GM12878 (cell line): Measurements from ENCODE around the gene DES. TPM values are rescaled to one million over a fixed set of nuclear protein-coding genes. Genes with fewer than 3 reads are reported as not detected.

Experiments
- ATAC-seq: fragments of 200-7000 bp; cut with Tn5 transposase; 3 replicates; pipeline ENCODE4 v1.9.1; 2020; ENCODE audit warnings: mild to moderate bottlenecking, moderate library complexity
- BruUV-seq: library from RNA; stranded (reverse); fragments of 400-500 nt; replicated peaks from 2 replicates; lab custom pipeline; 2021; lab: Mats Ljungman, UMichigan
- CTCF ChIA-PET: fragments of 300-600 bp; sonication (Branson Sonifier 250); formaldehyde crosslinking; extraction: SDS; loops from one replicate; lab custom pipeline; 2021; ENCODE audit warnings: inconsistent platforms; lab: Yijun Ruan, JAX
- POLR2A ChIA-PET: fragments of 350-600 bp; formaldehyde crosslinking; extraction: SDS; loops from one replicate; lab custom pipeline; 2021; ENCODE audit warnings: inconsistent platforms; lab: Charles Lee
- RAD21 ChIA-PET: fragments of 300-600 bp; sonication (Branson Sonifier 250); formaldehyde crosslinking; loops from one replicate; lab custom pipeline; 2023; ENCODE audit warnings: antibody characterized with exemption; ENCODE audit not compliant: unreplicated experiment; lab: Charles Lee
- SMC1A ChIA-PET: fragments of 300-600 bp; sonication (Branson Sonifier 250); formaldehyde crosslinking; loops from one replicate; lab custom pipeline; 2023; ENCODE audit not compliant: unreplicated experiment, uncharacterized antibody; lab: Charles Lee
- DNase-seq: peaks from one replicate; pipeline ENCODE4 v3.0.0-alpha.2; 2011; ENCODE audit warnings: low read depth, low spot score
- FAIRE-seq: peaks from 3 replicates; lab custom pipeline; 2011; peaks lifted over from hg19 to GRCh38; lab: Jason Lieb, UNC
- H2AFZ ChIP-seq: 2 replicates; pipeline ENCODE4 v1.6.0; 2011; ENCODE audit warnings: low read depth, low read length, control low read depth; ENCODE audit not compliant: control insufficient read depth
- H3K27ac ChIP-seq: 2 replicates; pipeline ENCODE4 v1.5.1; 2011; ENCODE audit warnings: control low read depth; ENCODE audit not compliant: control insufficient read depth, insufficient read depth
- H3K27me3 ChIP-seq, 2 experiments: replicated peaks in 1 of 2; 2 replicates each; pipeline versions ENCODE4 v1.6.0 to v1.6.1; 2011; ENCODE audit warnings: low read length in 1 of 2; ENCODE audit not compliant: control insufficient read depth in 2 of 2, insufficient read depth in 2 of 2
- H3K36me3 ChIP-seq, 2 experiments: 2 replicates each; pipeline ENCODE4 v1.5.1; 2011; ENCODE audit warnings: low read length in 1 of 2; ENCODE audit not compliant: control insufficient read depth in 2 of 2, insufficient read depth in 2 of 2
- H3K4me1 ChIP-seq: 2 replicates; pipeline ENCODE4 v1.6.1; 2011; ENCODE audit warnings: mild to moderate bottlenecking, low read length, moderate library complexity, mixed read lengths; ENCODE audit not compliant: control insufficient read depth, insufficient read depth
- H3K4me2 ChIP-seq: 2 replicates; pipeline ENCODE4 v1.6.0; 2011; ENCODE audit warnings: control low read depth; ENCODE audit not compliant: control insufficient read depth, insufficient read depth
- H3K4me3 ChIP-seq: fragments of 200-600 bp; sonication (generic); 2 replicates; pipeline ENCODE4 v1.5.1; 2016
- H3K79me2 ChIP-seq: 2 replicates; pipeline ENCODE4 v1.6.0; 2011; ENCODE audit warnings: low read length; ENCODE audit not compliant: control insufficient read depth, insufficient read depth
- H3K9ac ChIP-seq: 2 replicates; pipeline ENCODE4 v1.8.0; 2011; ENCODE audit warnings: low read length, control low read depth, mixed read lengths; ENCODE audit not compliant: control insufficient read depth, insufficient read depth
- H3K9me3 ChIP-seq: replicated peaks from 3 replicates; pipeline ENCODE4 v1.5.1; 2011; ENCODE audit warnings: mild to moderate bottlenecking, low read length; ENCODE audit not compliant: control insufficient read depth, insufficient read depth
- H4K20me1 ChIP-seq: 2 replicates; pipeline ENCODE4 v1.6.0; 2011; ENCODE audit not compliant: control insufficient read depth, insufficient read depth
- ZNF24 ChIP-seq: fragments of 450-650 bp; IDR thresholded peaks from 2 replicates; pipeline ENCODE4 v1.6.1; 2017; ENCODE audit warnings: antibody characterized with exemption, mild to moderate bottlenecking
- ZNF622 ChIP-seq: fragments of 450-650 bp; IDR thresholded peaks from 2 replicates; pipeline ENCODE4 v1.6.1; 2017; ENCODE audit warnings: mild to moderate bottlenecking, inconsistent platforms
- WGBS: methylation state at CpG from one replicate; pipeline ENCODE4 v1.1.6; 2016; ENCODE audit warnings: low lambda C conversion rate; ENCODE audit not compliant: insufficient replicate concordance, insufficient coverage; ENCODE audit errors: missing lambda C conversion rate; 5-methylcytosine and 5-hydroxymethylcytosine counted together
- in situ Hi-C: fragments of 300-500 bp; cut with MboI; formaldehyde crosslinking; loops from 9 replicates; pipeline ENCODE4 v1.14.3; 2018; ENCODE audit warnings: mixed read lengths
- intact Hi-C: fragments of 100-400 bp; cut with micrococcal nuclease; formaldehyde crosslinking; loops from one replicate; pipeline ENCODE4 v1.14.2; 2022; ENCODE audit not compliant: unreplicated experiment
- polyA plus RNA-seq, 11 experiments: library from polyadenylated mRNA; depleted of rRNA in 4 of 11; unstranded in 6 of 11; stranded (reverse) in 5 of 11; fragments of >200 nt; fragmentation: Nextera tagmentation in 4 of 11; fragmentation: Illumina TruSeq in 1 of 11; extraction: Ambion mirVana in 4 of 11; extraction: Trizol in 1 of 11; gene quantifications; 1 replicate in 1 of 11; 2 replicates in 10 of 11; pipeline versions ENCODE4 v1.2.1 to v1.2.3, GENCODE V29; 2011 to 2016; ENCODE audit warnings: inconsistent platforms in 2 of 11, missing spikeins in 2 of 11, low read depth in 1 of 11
- total RNA-seq, 4 experiments: library from RNA; depleted of rRNA in 3 of 4; stranded (reverse); fragments of >200 nt in 3 of 4; fragmentation: Illumina TruSeq in 1 of 4; extraction: Trizol in 1 of 4; gene quantifications; 2 replicates each; pipeline versions ENCODE4 v1.2.1 to v1.2.3, GENCODE V29; 2013 to 2021
- TF ChIP-seq, protein P1 (sequence below): fragments of 450-650 bp; IDR thresholded peaks from 2 replicates; pipeline ENCODE4 v1.6.1; 2017; ENCODE audit warnings: mild to moderate bottlenecking, moderate library complexity

Gene DES
- total and polyA plus RNA-seq, 10 of the 15 experiments (the other 5 are each of a cell fraction or from before 2014, with no cell fraction given), result 0.80 TPM; not detected in 9

DNA sequence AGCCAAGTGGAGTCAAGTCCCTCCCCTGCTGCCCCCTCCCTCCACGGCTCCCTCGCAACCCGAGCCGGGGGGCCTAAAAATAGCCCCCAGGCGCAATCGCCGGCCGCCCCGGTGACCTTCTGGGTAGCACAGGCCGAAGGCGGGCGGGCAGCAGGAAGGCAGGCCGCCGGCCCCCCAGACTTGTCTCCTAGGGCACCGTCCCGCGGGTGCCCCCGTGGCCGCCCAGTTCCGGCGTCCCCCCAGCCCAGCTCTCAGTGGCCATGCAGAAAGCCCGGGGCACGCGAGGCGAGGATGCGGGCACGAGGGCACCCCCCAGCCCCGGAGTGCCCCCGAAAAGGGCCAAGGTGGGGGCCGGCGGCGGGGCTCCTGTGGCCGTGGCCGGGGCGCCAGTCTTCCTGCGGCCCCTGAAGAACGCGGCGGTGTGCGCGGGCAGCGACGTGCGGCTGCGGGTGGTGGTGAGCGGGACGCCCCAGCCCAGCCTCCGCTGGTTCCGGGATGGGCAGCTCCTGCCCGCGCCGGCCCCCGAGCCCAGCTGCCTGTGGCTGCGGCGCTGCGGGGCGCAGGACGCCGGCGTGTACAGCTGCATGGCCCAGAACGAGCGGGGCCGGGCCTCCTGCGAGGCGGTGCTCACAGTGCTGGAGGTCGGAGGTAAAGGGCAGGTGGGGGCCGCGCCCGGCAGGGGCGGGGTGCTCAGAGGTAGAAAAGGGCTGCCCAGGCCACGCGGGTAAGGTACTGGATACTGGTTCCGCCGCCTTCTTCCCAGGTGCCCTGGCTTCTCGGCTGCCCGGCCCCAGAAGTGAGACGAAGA lies 16.7 kb downstream of the DES start, which contains the start of gene SPEG (continued):
- TF ChIP-seq, protein P1, sequence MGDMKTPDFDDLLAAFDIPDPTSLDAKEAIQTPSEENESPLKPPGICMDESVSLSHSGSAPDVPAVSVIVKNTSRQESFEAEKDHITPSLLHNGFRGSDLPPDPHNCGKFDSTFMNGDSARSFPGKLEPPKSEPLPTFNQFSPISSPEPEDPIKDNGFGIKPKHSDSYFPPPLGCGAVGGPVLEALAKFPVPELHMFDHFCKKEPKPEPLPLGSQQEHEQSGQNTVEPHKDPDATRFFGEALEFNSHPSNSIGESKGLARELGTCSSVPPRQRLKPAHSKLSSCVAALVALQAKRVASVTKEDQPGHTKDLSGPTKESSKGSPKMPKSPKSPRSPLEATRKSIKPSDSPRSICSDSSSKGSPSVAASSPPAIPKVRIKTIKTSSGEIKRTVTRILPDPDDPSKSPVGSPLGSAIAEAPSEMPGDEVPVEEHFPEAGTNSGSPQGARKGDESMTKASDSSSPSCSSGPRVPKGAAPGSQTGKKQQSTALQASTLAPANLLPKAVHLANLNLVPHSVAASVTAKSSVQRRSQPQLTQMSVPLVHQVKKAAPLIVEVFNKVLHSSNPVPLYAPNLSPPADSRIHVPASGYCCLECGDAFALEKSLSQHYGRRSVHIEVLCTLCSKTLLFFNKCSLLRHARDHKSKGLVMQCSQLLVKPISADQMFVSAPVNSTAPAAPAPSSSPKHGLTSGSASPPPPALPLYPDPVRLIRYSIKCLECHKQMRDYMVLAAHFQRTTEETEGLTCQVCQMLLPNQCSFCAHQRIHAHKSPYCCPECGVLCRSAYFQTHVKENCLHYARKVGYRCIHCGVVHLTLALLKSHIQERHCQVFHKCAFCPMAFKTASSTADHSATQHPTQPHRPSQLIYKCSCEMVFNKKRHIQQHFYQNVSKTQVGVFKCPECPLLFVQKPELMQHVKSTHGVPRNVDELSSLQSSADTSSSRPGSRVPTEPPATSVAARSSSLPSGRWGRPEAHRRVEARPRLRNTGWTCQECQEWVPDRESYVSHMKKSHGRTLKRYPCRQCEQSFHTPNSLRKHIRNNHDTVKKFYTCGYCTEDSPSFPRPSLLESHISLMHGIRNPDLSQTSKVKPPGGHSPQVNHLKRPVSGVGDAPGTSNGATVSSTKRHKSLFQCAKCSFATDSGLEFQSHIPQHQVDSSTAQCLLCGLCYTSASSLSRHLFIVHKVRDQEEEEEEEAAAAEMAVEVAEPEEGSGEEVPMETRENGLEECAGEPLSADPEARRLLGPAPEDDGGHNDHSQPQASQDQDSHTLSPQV, result no peak
- no peak for TF ChIP-seq ZNF622

DNA sequence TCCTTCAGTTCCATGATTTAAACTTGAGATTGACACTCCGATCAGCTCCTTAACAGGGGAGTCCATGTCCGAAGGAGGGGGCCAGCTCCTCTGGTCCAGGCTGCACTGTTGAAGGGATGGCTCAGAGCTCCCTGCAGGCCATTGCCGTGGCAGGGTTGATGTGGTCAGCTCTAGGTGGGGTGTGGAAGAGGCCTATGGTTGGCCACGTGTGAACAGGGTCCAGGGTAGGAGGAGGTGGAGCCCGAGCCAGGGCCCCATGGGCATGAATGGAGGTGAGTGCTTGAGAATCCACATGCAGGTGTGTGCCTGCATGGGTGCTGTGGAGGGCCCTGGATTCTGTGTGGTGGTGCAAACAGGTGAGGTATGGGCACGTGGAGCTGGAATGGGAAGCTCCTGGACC lies 17.5 kb downstream of the DES start:
- BruUV-seq, result no TSS peak
- ATAC-seq (no peak), DNase-seq (no peak), FAIRE-seq (no peak)
- no peaks in the 10 kb centered on the region for H3K9me3 ChIP-seq
- H3K9ac ChIP-seq, result no peak overlapping the region
- H3K4me2 ChIP-seq, result no peak overlapping the region
- CTCF ChIA-PET, result interaction anchor here (1.1 kb wide), 1 partner anchor 95 kb away, joined by 3 read pairs; no protein-coding TSS in a partner anchor
- intact Hi-C loops, result no loop called here
- no peak for TF ChIP-seq ZNF24
- POLR2A ChIA-PET, result no interaction called here
- H3K4me3 ChIP-seq, result no peak overlapping the region
- H3K27me3 ChIP-seq, result peaks cover 4 to 15% of the 10 kb centered on the region in 2 experiments; a peak in 3 of 4 replicates
- WGBS, result 25% methylated on average over 6 of the region's 6 CpGs
- H2AFZ ChIP-seq, result no peak overlapping the region
- in situ Hi-C loops, result no loop called here
- RAD21 ChIA-PET, result no interaction called here
- H3K27ac ChIP-seq, result no peak overlapping the region
- no peaks in the 10 kb centered on the region for H3K4me1 ChIP-seq
- no peaks in the 10 kb centered on the region for H3K36me3 ChIP-seq
- no peaks in the 10 kb centered on the region for H3K79me2 ChIP-seq
- SMC1A ChIA-PET, result no interaction called here
- H4K20me1 ChIP-seq, result no peaks in the 10 kb centered on the region; the same call in 1 of the 2 replicates
